ENCODE data around the gene CDH16.

GRCh38 chr16:66916518-66916917 lies 2.2 kb downstream of the CDH16 start:
- TF ChIP-seq CTCF (IDR thresholded peaks at IDR 0.05) (no peak), EP300 (IDR thresholded peaks at IDR 0.05; ENCODE audit: low read depth) (no peak), POLR2A (IDR thresholded peaks at IDR 0.05) (no peak)
